ENCODE measurements around the gene TWNK.

The TWNK gene

DNA sequence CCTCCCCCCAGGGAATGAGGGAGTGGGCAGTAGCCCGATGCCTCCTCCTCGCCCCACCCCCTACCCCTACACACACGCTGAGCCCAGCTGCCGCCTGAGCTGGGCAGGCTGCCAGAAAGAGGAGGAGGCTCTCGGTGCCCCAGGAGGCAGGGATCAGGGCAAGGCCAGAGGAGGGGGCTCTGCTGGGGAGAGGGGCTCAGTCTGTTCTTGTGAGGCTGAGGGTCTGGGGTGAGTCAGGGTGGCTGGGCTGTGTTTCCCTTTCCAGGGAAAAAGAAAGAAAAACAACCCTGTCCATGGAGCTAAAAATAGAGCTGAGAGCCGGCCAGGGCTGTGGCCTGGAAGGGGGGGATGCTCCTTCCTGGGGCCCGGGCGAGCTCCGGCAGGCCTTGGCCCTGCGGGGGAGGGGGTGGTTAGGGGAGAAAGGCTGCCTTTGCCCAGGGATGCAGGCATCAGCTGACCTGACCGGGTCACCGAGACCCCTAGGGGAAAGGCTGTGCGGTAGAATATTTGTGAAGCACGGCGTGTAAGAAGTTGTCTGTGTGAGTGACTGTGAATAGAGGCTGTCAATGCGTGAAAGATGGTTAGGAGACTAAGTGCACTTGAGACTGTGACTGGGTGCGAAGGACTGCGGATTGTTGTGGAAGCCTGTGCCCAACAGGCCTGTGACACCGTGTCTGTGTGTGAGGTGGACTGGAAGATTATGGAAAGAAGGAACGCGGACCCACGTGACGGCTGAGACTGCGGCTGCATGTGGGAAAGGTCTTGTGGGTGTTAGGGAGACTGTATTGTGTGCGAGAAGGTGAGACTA is 11.0 kb downstream of the TWNK start:
- DNase-seq = peak; percentile 89

DNA sequence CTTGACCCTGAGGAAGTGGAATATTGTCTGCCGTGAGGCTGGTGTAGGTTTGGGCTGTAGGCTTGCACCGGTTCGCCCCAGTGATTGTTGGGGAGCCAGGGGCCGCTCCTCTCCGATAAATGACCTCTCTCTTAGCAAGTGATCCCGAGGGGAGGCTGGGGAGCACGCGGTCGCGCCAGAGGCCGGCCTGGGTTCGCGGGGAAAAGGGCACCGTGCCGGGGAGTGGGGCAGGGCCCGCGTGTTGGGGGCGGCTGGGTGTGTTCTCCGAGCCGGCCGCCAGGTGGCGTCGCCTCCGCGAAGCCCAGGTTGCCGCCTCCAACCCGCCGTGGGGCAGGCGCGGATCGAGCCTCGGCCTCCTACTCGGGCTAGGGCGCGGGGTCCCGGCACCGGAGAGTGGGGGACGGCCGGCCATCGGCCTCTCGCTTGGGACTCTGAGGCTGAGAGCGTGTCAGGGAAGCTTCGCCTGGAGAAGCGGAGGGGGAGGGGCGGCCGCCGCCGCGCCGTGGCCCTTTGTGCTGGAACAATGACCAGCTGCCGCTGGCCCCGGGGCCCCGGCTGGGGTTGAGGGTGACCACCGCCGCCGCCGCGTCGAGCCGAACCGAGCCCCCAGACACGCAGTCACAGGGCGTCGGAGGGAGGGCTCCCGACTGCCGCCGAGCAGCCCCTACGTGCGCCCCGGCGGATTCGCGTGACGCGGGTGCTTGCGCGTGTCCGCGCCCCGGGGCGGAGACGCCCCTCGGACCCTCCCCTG is 11.8 kb downstream of the TWNK start:
- peak; percentile 57 for DNase-seq

DNA sequence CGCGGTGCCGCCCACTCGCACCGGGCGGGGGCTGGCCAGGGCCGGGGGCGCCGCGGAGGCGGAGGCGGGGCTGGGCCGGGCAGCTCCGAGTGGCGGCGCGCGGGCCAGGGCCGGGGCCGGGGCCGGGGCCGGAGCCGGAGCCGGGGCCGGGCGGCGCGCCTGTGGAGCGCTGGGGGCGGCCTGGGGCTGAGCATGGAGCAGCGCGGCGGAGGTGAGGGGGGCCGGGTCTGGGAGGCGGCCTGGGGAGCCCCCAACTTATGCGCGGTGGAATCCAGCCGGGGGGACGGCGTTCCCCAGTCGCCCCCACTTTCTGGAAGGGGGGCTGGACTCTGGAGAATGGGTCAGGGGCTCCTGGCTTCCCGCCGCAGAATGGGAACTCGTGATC is 12.4 kb downstream of the TWNK start, which contains the start of gene LZTS2:
Gene LZTS2, plus strand, starts transcription at position 67 of the 385 bp plus-strand sequence. CDS start 2,731 bp downstream, outside the sequence.
- DNase-seq = peak; percentile 48

DNA sequence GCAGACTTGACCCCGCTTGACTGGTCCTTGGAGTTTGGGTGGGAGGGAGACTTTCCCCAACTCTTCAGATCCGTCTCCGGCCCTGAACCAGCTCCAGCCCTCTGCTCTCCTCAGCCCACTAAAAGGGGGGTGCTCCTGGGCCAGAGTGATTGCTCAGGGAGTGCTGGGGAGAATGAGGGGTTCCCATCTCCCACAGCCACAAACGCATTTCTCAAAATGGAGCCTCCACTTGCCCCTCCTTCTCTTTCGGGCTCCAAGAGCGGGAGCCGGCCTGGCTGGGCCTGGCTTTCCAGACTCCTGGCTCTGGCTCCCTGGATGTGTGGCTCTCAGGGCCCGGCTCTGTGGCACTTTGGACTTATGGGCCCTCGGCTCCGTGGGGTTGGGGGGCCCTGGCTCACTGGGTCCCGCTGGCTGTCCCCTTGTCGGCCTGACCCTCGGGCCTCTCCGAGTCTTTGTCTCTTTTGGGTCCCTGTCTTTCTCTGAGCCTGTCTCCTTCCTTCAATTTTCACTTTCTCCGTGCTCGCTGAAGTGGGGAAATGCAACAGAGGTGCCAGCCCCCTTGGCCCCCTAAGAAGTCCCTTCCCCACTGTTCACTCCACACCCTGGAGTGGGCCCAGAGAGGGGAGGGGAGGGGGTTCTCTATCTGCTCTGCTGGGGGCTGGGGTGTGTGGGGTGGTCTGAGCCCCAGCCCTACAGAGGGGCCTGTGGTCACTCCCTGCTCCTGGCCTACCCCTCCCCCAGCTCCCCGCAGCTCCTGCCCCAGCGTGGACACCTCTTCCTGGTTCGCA is 13.0 kb downstream of the TWNK start:
- DNase-seq = no peak

DNA sequence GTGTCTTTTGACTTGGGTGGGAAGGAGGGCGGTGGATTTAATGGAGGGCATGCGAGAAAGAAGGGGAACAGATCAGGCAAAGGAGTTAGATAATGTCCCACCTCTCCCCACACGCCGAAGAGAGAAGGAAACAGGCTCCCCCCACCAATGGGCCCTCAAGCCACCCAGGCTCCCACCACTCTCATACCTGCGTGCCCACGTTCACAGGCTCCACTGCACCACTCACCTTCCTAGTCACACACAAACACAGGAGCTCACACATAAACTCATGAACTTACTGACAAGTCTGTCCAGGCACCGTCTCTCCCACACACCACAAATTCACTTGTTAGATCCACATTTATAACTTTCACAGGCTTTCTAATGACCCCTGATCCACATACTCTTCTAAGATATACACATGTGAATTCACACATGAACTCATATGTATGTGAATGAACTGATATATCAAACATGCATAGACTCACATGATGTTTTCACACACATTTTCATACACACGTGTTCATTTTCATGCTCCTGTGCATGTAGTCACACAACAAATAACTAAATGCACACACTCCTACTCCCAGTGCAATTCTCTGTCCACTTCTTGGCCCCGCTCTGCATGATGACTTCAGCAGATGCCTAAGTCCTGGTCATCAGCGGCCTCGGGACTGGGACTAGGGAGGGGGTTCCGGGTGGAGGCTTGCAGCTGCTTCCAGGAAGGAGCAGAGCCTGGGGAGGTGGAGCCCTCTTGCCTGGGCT is 13.7 kb downstream of the TWNK start:
- DNase-seq = no peak

DNA sequence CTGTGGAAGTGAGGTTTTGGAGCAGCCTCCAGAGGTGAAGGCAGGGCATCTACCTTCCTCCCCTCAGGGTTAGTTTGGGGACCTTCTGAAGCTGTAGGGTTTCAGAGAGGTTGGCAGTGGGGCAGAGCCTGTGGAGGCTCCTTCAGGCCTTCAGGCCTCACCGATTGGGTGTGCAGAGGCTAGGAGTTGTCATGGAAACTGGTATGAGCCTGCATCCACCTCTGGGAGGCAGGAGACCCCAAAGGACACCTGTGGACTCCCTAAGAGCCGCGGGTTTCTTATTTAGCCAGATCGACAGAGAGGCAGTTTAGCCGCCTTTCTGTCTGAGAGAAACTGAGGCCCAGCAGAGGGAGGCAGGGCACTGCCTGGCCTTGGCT is 14.3 kb downstream of the TWNK start:
- DNase-seq = no peak

DNA sequence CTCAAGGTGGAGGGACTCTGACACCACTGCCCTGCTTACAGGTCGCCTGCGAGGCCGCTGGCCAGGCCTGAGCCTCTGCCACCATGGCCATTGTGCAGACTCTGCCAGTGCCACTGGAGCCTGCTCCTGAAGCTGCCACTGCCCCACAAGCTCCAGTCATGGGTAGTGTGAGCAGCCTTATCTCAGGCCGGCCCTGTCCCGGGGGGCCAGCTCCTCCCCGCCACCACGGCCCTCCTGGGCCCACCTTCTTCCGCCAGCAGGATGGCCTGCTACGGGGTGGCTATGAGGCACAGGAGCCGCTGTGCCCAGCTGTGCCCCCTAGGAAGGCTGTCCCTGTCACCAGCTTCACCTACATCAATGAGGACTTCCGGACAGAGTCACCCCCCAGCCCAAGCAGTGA is 15.1 kb downstream of the TWNK start:
- no peak for DNase-seq

DNA sequence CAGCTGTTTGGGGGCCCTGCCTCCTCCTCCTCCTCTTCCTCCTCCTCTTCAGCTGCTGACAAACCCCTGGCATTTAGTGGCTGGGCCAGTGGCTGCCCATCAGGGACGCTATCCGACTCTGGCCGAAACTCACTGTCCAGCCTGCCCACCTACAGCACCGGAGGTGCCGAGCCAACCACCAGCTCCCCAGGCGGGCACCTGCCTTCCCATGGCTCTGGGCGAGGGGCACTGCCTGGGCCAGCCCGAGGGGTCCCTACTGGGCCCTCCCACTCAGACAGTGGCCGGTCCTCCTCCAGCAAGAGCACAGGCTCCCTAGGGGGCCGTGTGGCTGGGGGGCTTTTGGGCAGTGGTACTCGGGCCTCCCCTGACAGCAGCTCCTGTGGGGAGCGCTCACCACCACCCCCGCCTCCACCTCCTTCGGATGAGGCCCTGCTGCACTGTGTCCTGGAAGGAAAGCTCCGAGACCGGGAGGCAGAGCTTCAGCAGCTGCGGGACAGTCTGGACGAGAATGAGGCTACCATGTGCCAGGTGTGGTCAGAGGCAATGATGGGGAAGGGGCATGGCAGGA is 16.4 kb downstream of the TWNK start:
- no peak for DNase-seq

DNA sequence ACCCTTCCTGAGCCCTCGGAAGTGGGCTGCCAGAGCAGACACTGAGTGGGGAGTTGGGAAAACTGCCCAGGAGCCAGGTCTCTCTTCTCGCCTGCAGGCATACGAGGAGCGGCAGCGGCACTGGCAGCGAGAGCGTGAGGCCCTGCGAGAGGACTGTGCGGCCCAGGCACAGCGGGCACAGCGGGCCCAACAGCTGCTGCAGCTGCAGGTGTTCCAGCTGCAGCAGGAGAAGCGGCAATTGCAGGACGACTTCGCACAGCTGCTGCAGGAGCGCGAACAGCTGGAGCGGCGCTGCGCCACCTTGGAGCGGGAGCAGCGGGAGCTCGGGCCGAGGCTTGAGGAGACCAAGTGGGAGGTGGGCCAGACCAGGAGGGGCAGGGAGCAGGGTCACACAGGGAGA is 18.0 kb downstream of the TWNK start:
- no peak for DNase-seq

DNA sequence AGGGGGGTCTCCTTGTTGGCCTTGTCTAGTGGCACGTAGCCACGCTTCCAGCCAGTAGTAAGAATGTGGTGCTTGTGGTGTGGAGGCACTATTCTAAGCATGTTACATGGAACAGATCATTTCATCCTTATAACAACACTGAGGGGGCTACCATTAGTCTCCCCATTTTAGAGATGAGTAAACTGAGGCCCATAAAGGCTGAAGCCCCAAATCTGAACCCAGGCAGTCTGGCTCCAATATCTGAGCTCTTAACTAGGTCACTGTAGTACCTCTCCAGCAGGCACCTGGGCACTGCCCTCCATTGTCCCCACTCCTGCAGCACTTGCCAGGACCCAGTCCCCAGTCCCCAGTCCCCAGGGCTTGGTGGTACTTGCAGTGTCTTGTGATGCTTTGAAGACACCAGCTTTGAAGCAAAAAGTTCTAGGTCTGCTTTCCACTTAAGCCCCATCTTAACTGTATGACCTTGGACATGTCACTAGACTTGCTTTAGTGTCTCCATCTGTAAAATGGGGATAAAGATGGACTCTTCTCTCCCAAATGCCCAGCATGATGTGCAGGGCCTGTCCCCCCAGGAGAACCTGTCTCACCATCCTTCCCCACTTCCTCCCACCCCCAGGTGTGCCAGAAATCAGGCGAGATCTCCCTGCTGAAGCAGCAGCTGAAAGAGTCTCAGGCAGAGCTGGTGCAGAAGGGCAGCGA is 18.7 kb downstream of the TWNK start:
- DNase-seq = no peak

DNA sequence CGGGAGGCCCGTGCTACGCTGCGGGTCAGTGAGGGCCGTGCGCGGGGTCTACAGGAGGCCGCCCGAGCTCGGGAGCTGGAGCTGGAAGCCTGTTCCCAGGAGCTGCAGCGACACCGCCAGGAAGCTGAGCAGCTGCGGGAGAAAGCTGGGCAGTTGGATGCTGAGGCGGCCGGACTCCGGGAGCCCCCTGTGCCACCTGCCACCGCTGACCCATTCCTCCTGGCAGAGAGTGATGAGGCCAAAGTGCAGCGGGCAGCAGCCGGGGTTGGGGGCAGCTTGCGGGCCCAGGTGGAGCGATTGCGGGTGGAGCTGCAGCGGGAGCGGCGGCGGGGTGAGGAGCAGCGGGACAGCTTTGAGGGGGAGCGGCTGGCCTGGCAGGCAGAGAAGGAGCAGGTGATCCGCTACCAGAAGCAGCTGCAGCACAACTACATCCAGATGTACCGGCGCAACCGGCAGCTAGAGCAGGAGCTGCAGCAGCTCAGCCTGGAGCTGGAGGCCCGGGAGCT is 19.3 kb downstream of the TWNK start:
- DNase-seq = no peak

DNA sequence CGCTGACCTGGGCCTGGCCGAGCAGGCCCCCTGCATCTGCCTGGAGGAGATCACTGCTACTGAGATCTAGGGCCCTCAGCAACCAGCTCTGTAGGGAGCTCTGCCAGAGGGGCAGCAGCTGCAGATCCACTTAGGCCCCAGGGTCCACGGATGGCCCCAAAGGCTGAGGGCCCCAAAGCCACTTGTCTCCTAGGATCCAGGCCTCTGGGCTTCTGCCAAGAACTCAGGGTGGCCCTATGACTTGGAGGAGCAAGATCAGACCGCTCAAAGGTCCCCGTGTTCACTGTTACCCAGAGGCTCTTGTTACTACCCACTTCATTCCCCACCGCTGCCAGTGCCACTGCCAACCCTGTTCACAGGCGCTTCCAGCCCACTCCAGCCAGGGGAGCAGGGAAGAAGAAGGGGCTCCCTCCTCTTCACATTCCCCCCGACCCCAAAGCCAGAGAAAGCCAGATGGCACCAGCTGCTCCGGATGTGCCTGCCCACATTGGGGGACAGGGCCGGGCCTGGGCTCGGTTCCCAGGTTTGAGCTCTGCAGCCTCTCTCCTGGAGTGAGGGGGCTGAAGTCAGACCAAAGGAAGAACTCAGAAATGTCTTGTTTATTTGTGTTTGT is 19.9 kb downstream of the TWNK start:
- no peak for DNase-seq

DNA sequence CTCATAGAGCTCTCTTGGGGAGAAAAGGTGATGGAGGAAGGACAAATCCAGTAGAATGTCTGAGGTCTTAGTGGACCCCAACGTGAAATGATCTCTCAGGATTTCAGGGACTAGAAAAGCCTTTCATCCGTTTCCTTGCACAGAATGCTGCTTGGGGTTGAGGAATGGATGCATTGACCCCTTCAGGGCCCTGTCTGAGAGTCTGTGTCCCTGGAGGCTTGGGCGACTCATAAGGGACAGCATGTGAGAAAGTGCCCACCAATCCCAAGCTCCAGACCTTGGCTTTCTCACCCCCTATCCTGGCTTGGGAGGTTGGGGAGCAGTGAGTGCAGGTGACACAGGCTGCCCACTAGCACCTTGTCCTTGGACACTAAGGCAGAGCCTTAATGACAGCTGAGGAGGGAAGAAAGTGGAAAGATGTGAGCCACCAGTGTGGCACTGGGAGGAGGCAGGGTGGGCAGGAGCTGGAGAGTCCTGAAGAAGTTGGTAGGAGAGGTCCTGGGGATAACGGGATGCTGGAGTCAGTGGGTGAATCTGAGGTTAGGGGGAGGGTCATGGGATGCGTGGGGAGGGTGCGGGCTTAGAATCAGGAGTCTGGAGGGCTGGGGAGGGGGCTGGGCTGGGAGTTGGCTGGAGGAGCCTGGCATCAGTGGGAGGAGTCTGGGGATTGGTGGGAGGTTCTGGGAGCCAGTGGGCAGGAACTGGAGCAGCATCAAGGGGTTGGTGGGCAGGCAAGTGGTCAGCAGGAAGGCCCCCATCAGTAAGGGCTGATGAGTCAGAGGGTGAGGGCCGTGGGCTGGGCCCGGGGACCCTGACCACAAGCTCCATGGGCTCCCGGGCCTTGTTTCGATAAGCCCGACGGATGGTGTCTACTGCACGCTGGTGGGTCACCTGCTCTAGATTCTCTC is 20.8 kb downstream of the TWNK start:
- DNase-seq = no peak

DNA sequence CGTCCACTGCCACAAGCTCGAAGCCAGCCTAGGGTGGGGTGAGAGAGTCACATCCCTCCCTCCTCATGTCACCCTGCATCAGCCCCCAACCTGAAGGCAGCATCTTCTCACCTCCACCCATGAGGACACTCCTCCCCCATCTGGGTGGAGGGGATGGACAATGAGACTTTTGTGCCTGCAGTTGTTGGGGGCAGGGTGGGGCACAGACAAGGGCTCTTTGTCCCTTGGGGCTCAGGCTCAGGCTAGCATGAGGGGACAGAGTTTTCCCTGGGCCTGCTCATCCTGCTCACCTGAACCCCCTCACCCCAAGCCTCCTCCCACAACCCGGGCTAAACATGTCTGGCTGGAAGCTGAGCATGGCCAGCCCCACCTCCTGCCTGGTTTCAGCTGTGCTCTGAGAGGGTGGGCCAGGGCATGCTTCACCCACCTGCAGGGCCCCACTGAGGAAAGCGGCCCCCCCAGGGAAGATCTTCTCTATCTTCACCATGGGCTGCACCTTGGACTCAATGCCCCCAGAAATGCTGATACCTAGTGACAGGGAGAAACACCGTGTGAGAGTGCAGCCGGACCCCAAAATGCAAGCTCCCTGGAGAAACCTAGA is 21.6 kb downstream of the TWNK start:
- no peak for DNase-seq

DNA sequence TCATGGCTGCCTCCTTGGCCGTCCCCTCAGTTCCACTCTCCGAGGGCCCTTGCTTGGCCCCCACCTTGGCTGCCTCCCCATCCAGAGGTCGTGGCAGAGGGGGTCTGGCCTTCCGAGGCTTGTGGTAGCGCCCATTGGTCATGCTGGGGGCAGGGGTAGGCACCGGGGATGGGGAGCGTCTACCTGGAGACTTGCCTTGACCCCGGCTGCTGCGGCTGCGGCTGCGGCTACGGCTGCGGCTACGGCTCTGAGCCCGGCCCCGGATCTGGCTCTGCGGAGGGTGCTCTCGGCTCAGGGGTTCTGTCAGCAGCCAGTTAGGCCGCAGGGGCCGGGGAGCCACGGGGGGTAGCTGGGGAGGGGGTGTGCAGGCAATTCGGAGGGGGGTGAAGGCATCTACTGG is 23.0 kb downstream of the TWNK start:
- no peak for DNase-seq

DNA sequence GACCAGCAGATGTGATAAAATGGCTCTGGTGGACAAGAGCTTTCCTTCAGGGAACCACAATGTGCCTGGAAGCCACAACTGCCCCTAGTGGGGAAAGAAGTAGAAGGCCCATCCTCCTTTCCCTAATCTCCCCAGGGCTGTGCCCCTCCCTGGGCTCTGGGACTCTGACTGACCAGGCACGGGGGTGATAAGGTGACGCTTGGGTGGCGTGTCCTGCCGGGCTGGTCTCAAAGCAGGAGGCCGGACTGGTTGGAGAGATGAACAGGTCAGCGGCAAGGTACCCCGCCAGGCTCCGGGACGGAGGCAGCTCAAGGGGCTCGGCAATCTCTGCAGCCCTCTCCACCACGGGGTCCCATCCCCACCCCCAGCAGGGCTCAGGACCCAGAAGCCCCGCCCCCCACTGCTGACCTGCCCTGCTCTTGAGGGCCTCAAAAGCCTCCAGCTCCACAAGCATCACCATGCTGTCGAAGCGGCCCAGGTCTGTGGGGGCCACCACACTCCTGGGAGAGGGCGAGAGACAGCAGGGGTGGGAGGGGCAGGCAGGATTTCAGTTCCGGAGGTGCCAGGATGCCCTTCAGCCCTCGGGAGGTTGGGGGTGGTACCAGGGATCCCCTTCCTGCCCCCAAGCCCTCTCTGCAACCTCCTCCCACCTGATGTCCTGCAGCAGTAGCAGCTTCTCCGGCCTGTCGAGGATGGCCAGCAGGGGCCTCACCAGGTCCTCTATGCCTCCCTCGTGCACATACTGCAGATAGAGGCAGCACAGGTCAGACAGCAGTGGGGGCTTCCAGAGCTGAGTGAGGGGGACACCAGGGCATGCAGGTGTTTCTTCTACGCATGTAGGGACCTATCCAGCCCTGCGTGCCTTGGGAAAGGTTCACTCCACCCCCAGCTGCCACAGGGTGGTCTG is 24.4 kb downstream of the TWNK start:
- DNase-seq = no peak

DNA sequence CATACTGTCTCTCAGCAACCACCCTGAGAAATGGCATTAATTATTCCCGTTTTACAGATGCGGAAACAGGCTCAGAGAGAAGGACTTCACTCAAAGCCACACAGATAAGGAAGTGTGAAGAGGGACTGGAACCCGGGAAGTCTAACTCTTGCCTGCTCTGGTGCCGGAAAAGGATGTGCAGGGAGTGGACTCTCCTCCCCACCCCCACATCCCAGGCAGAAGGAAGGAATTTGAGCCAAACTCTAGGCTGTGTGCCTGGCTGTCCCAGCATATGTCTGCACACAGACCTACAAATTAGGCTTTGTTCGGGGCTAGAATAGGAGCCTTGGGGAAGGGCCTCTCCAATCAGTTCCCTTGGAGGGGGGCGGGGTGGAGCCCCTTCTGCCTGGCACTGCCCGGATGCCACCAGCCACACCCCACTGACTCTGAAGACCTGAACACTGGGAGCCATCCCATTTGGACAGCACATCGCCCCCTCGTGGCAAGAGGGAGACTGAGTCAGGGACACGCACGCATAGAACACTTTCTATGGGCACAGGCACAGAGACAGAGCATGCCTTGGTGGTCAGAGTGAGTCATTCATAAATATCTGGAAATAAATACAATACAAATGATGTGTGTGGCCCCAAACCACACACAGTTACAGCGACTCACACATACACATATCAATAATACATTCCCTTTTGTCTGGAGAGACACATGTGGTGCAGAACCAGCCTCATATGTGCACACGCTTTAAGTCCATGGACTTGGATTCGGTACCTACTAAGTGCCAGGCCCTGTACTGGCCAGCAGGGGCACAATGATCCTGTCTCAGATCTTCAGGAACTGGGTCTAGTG is 25.4 kb downstream of the TWNK start:
- peak; percentile 79 for DNase-seq
